H1 (cell line): ENCODE measurements around the gene NLRX1. TPM values are rescaled to one million over a fixed set of nuclear protein-coding genes. Genes with fewer than 3 reads are reported as not detected.

Experiments used
- CTCF ChIA-PET: fragments of 300-600 bp; sonication (Branson Sonifier 250); formaldehyde crosslinking; loops from one replicate; lab custom pipeline; 2021; ENCODE audit not compliant: partially characterized antibody; lab: Charles Lee
- POLR2A ChIA-PET: fragments of 300-600 bp; sonication (Branson Sonifier 250); formaldehyde crosslinking; loops from one replicate; lab custom pipeline; 2021; ENCODE audit warnings: inconsistent platforms; ENCODE audit not compliant: partially characterized antibody; lab: Charles Lee
- DNase-seq, 2 experiments: peaks; one replicate each; pipeline versions ENCODE4 v3.0.0 to v3.0.0-alpha.2; 2010 to 2022; ENCODE audit warnings: low spot score in 2 of 2, low read depth in 1 of 2, mixed read lengths in 1 of 2
- FAIRE-seq: peaks from 2 replicates; lab custom pipeline; 2011; peaks lifted over from hg19 to GRCh38; lab: Jason Lieb, UNC
- H2AFZ ChIP-seq: 2 replicates; pipeline ENCODE4 v1.8.1; 2012; ENCODE audit warnings: low read length, inconsistent platforms
- H2AK5ac ChIP-seq: 2 replicates; pipeline ENCODE4 v1.6.1; 2013; ENCODE audit warnings: low read depth, low read length
- H2BK120ac ChIP-seq: replicated peaks from 2 replicates; pipeline ENCODE3; 2013; ENCODE audit warnings: low read depth, low read length, inconsistent platforms
- H2BK12ac ChIP-seq: 2 replicates; pipeline ENCODE4 v1.6.1; 2013; ENCODE audit warnings: low read depth, low read length
- H2BK15ac ChIP-seq: 2 replicates; pipeline ENCODE4 v1.6.1; 2013; ENCODE audit warnings: low read length
- H2BK20ac ChIP-seq: 2 replicates; pipeline ENCODE4 v1.6.1; 2013; ENCODE audit warnings: low read length
- H2BK5ac ChIP-seq: 2 replicates; pipeline ENCODE4 v1.6.1; 2013; ENCODE audit warnings: low read depth, low read length
- H3K14ac ChIP-seq: 2 replicates; pipeline ENCODE4 v1.6.1; 2013; ENCODE audit warnings: inconsistent platforms; ENCODE audit not compliant: insufficient read length
- H3K18ac ChIP-seq: 2 replicates; pipeline ENCODE4 v1.6.1; 2013; ENCODE audit warnings: low read length; ENCODE audit errors: extremely low read depth
- H3K23ac ChIP-seq: 2 replicates; pipeline ENCODE4 v1.6.1; 2013; ENCODE audit warnings: inconsistent platforms; ENCODE audit not compliant: insufficient read length
- H3K23me2 ChIP-seq: 2 replicates; pipeline ENCODE4 v1.6.1; 2013; ENCODE audit warnings: low read depth, low read length
- H3K27ac ChIP-seq: 2 replicates; pipeline ENCODE4 v1.6.1; 2011; ENCODE audit warnings: low read depth, low read length, inconsistent platforms
- H3K27me3 ChIP-seq, 4 experiments: replicated peaks in 1 of 4; 1 replicate in 1 of 4; 2 replicates in 3 of 4; pipeline versions ENCODE4 v1.6.1 to v1.8.1; 2011 to 2013; ENCODE audit warnings: low read length in 3 of 4, mild to moderate bottlenecking in 3 of 4, inconsistent platforms in 2 of 4, mixed read lengths in 2 of 4, moderate library complexity in 1 of 4; ENCODE audit not compliant: control insufficient read depth in 3 of 4, insufficient read depth in 3 of 4; ENCODE audit errors: extremely low read depth in 1 of 4
- H3K36me3 ChIP-seq, 4 experiments: 2 replicates each; pipeline versions ENCODE4 v1.6.1 to v1.8.1; 2011 to 2013; ENCODE audit warnings: mild to moderate bottlenecking in 4 of 4, low read length in 3 of 4, moderate library complexity in 2 of 4, control low read depth in 1 of 4, inconsistent platforms in 1 of 4; ENCODE audit not compliant: insufficient read depth in 4 of 4, control insufficient read depth in 2 of 4
- H3K4ac ChIP-seq: replicated peaks from 2 replicates; pipeline ENCODE3; 2013; ENCODE audit warnings: low read length, low read depth, mixed read lengths, inconsistent platforms; ENCODE audit not compliant: insufficient read length
- H3K4me1 ChIP-seq, 4 experiments: replicated peaks in 1 of 4; 1 replicate in 1 of 4; 2 replicates in 3 of 4; pipeline versions ENCODE4 v1.6.1 to v1.8.1; 2011 to 2013; ENCODE audit warnings: low read length in 3 of 4, inconsistent platforms in 2 of 4, mixed read lengths in 1 of 4; ENCODE audit not compliant: insufficient read depth in 4 of 4, control insufficient read depth in 3 of 4
- H3K4me2 ChIP-seq, 2 experiments: 2 replicates each; pipeline versions ENCODE4 v1.6.1 to v1.8.1; 2011 to 2013; ENCODE audit warnings: low read depth in 2 of 2, low read length in 2 of 2, control low read depth in 1 of 2, inconsistent platforms in 1 of 2, mild to moderate bottlenecking in 1 of 2; ENCODE audit not compliant: insufficient read depth in 1 of 2
- H3K4me3 ChIP-seq, 4 experiments: fragments of 200-600, 300-600 bp in 1 of 4; sonication (generic), shearing (Covaris generic), sonication (Bioruptor Twin) in 1 of 4; 2 replicates each; pipeline versions ENCODE4 v1.5.1 to v1.8.1; 2011 to 2016; ENCODE audit warnings: low read length in 4 of 4, low read depth in 3 of 4, control low read depth in 2 of 4, inconsistent platforms in 2 of 4, mild to moderate bottlenecking in 2 of 4, mixed read lengths in 1 of 4, moderate library complexity in 1 of 4; ENCODE audit not compliant: insufficient read depth in 2 of 4; ENCODE audit errors: extremely low read depth in 1 of 4
- H3K56ac ChIP-seq: replicated peaks from 2 replicates; pipeline ENCODE3; 2013; ENCODE audit warnings: low read depth, mild to moderate bottlenecking, mixed read lengths, low read length, inconsistent platforms; ENCODE audit not compliant: insufficient read length
- H3K79me1 ChIP-seq: 2 replicates; pipeline ENCODE4 v1.6.1; 2013; ENCODE audit warnings: low read depth, low read length, control low read depth
- H3K79me2 ChIP-seq, 2 experiments: 2 replicates each; pipeline versions ENCODE4 v1.6.1 to v1.8.1; 2012 to 2013; ENCODE audit warnings: low read length in 2 of 2, mild to moderate bottlenecking in 2 of 2, inconsistent platforms in 1 of 2; ENCODE audit not compliant: insufficient read depth in 2 of 2, control insufficient read depth in 1 of 2
- H3K9ac ChIP-seq, 4 experiments: replicated peaks in 1 of 4; 1 replicate in 1 of 4; 2 replicates in 3 of 4; pipeline versions ENCODE4 v1.6.1 to v1.8.1; 2011 to 2013; ENCODE audit warnings: low read depth in 3 of 4, low read length in 3 of 4, control low read depth in 2 of 4, mild to moderate bottlenecking in 2 of 4, moderate library complexity in 2 of 4, inconsistent platforms in 1 of 4; ENCODE audit errors: extremely low read depth in 1 of 4
- H3K9me3 ChIP-seq, 2 experiments: 2 replicates each; pipeline versions ENCODE4 v1.6.1 to v1.8.1; 2012 to 2013; ENCODE audit warnings: mild to moderate bottlenecking in 2 of 2, moderate library complexity in 2 of 2, control low read depth in 1 of 2, inconsistent platforms in 1 of 2, low read depth in 1 of 2, low read length in 1 of 2, mixed read lengths in 1 of 2; ENCODE audit not compliant: insufficient read depth in 2 of 2
- H4K20me1 ChIP-seq, 2 experiments: replicated peaks in 1 of 2; 2 replicates each; pipeline versions ENCODE3 to v1.8.1; 2011 to 2013; ENCODE audit warnings: inconsistent platforms in 2 of 2, low read length in 2 of 2, mild to moderate bottlenecking in 1 of 2; ENCODE audit not compliant: insufficient read depth in 2 of 2, control insufficient read depth in 1 of 2
- H4K5ac ChIP-seq: 2 replicates; pipeline ENCODE4 v1.6.1; 2013; ENCODE audit warnings: low read length, low read depth, mixed read lengths, inconsistent platforms; ENCODE audit not compliant: insufficient read length
- H4K8ac ChIP-seq: 2 replicates; pipeline ENCODE4 v1.8.0; 2013; ENCODE audit warnings: mild to moderate bottlenecking, moderate library complexity, low read length, inconsistent platforms; ENCODE audit not compliant: insufficient read depth; ENCODE audit errors: extremely low read depth
- H4K91ac ChIP-seq: replicated peaks from 2 replicates; pipeline ENCODE3; 2013; ENCODE audit warnings: low read length, mixed read lengths, inconsistent platforms; ENCODE audit not compliant: insufficient read length
- BCL11A ChIP-seq, 2 experiments: IDR thresholded peaks; one replicate each; pipeline ENCODE4 v1.6.1; 2011; ENCODE audit warnings: low read depth in 2 of 2, low read length in 2 of 2, mild to moderate bottlenecking in 2 of 2
- CTBP2 ChIP-seq: IDR thresholded peaks from 2 replicates; pipeline ENCODE4 v1.7.0; 2011; ENCODE audit warnings: borderline replicate concordance, mild to moderate bottlenecking, moderate library complexity, mixed read lengths, low read length; ENCODE audit not compliant: insufficient read depth, insufficient read length
- JUN ChIP-seq: IDR thresholded peaks from 2 replicates; pipeline ENCODE4 v1.6.1; 2011; ENCODE audit warnings: low read depth, mild to moderate bottlenecking, improper control_type of control experiment, low read length
- KDM4A ChIP-seq: IDR thresholded peaks from one replicate; pipeline ENCODE4 v1.7.1; 2012; ENCODE audit warnings: low read depth, mild to moderate bottlenecking, moderate library complexity, low read length, inconsistent platforms; ENCODE audit not compliant: severe bottlenecking
- RBBP5 ChIP-seq: IDR thresholded peaks from 2 replicates; pipeline ENCODE4 v1.7.1; 2012; ENCODE audit warnings: low read depth, mild to moderate bottlenecking, inconsistent platforms, low read length, moderate library complexity, borderline replicate concordance
- USF2 ChIP-seq: IDR thresholded peaks from 2 replicates; pipeline ENCODE4 v1.6.1; 2011; ENCODE audit warnings: low read length, improper control_type of control experiment
- WGBS, 2 experiments: shearing (Covaris generic) in 1 of 2; methylation state at CpG; one replicate each; pipeline versions ENCODE4 v1.1.6 to v1.1.7; 2013 to 2015; ENCODE audit warnings: low lambda C conversion rate in 2 of 2, mixed read lengths in 2 of 2, inconsistent platforms in 1 of 2, low coverage in 1 of 2, missing lambda C conversion rate in 1 of 2; ENCODE audit not compliant: insufficient replicate concordance in 2 of 2, insufficient coverage in 1 of 2, insufficient read length in 1 of 2; ENCODE audit errors: extremely low coverage in 1 of 2, missing lambda C conversion rate in 1 of 2; 5-methylcytosine and 5-hydroxymethylcytosine counted together
- polyA plus RNA-seq, 7 experiments: library from polyadenylated mRNA; depleted of rRNA in 3 of 7; stranded (reverse) in 5 of 7; unstranded in 2 of 7; fragments of >200 nt in 5 of 7; fragments of 200-250 nt in 2 of 7; gene quantifications; 1 replicate in 5 of 7; 2 replicates in 1 of 7; 4 replicates in 1 of 7; pipeline versions ENCODE4 v1.2.1 to v1.2.3, GENCODE V29; 2011 to 2013; ENCODE audit warnings: missing spikeins in 2 of 7, mixed read lengths in 2 of 7
- total RNA-seq: library from RNA; stranded (reverse); fragmentation: NEBNext Ultra II Directional; extraction: Animal tissue kit (Norgen Biotek cat#: 25700); gene quantifications from 2 replicates; pipeline ENCODE4 v1.2.1, GENCODE V29; 2021
- TF ChIP-seq, protein P1 (sequence below): IDR thresholded peaks from 2 replicates; pipeline ENCODE4 v1.6.1; 2012; ENCODE audit warnings: low read length, inconsistent platforms

NLRX1 gene
- total and polyA plus RNA-seq, 2 of the 8 experiments (the other 6 are each of a cell fraction or from before 2014, with no cell fraction given): 13.2 to 18.6 TPM

- Histone ChIP-seq H2BK15ac (no peak overlapping the region), H3K18ac (no peak overlapping the region; the same call in 1 of the 2 replicates), H4K20me1 (no peaks in the 10 kb centered on the region), H3K23me2 (no peaks in the 10 kb centered on the region), H3K27ac (no peak overlapping the region), H4K91ac (no peak overlapping the region), H3K79me2 (no peaks in the 10 kb centered on the region), H4K5ac (no peak overlapping the region), H3K4me1 (peaks cover 0 to 7% (median under 1%) of the 10 kb centered on the region in 4 experiments; a peak in 4 of 7 replicates), H2BK5ac (no peak overlapping the region), H3K4ac (no peak overlapping the region), H3K14ac (no peak overlapping the region)
- DNase-seq: no peak
- CTCF ChIA-PET: interaction anchor here (0.6 to 20.1 kb wide), 4 partner anchors 19 to 115 kb away, joined by 3 to 367 read pairs (median 18); partner anchors contain the start of genes ABCG4 and NLRX1
- TF ChIP-seq JUN (no peak), CTBP2 (no peak), USF2 (no peak), KDM4A (no peak), RBBP5 (no peak), BCL11A (IDR thresholded peaks at IDR 0.05; ENCODE audit: low read depth in 2 of 2, low read length in 2 of 2) (no peak)
- TF ChIP-seq, protein P1, sequence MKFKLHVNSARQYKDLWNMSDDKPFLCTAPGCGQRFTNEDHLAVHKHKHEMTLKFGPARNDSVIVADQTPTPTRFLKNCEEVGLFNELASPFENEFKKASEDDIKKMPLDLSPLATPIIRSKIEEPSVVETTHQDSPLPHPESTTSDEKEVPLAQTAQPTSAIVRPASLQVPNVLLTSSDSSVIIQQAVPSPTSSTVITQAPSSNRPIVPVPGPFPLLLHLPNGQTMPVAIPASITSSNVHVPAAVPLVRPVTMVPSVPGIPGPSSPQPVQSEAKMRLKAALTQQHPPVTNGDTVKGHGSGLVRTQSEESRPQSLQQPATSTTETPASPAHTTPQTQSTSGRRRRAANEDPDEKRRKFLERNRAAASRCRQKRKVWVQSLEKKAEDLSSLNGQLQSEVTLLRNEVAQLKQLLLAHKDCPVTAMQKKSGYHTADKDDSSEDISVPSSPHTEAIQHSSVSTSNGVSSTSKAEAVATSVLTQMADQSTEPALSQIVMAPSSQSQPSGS: no peak
- TF ChIP-seq, all 59 proteins: peak for 0
- no peak overlapping the region for H3K9ac ChIP-seq
- no peak overlapping the region for H3K4me3 ChIP-seq
- no peak overlapping the region for H3K4me2 ChIP-seq
- H3K79me1 ChIP-seq: no peaks in the 10 kb centered on the region
- 86% methylated on average over 6 of the region's 6 CpGs; no CpG with 5 or more reads in 1 of the 2 experiments for WGBS, 2 experiments
- no peak overlapping the region for H3K56ac ChIP-seq
- no peak overlapping the region; the same call in 1 of the 2 replicates for H4K8ac ChIP-seq
- H2BK120ac ChIP-seq: no peak overlapping the region
- H2AK5ac ChIP-seq: no peak overlapping the region
- POLR2A ChIA-PET: interaction anchor here (1.1 to 1.6 kb wide), 2 partner anchors 30 to 104 kb away, joined by 3 to 6 read pairs; a partner anchor contains a TSS
- H2BK12ac ChIP-seq: 0 out of 2 replicates have a peak overlapping the region, but pooled peaks have one; percentile 50
- H3K36me3 ChIP-seq: no peaks in the 10 kb centered on the region
- FAIRE-seq: no peak
- no peaks in the 10 kb centered on the region for H3K27me3 ChIP-seq
- H3K23ac ChIP-seq: no peak overlapping the region
- H3K9me3 ChIP-seq: no peaks in the 10 kb centered on the region
- H2AFZ ChIP-seq: peak overlapping the region; percentile 70; the same call in 1 of the 2 replicates
- no peak overlapping the region for H2BK20ac ChIP-seq
These were observed 30.4 kb downstream of the NLRX1 start for GRCh38 chr11:119198925-119199324.
